ENCODE data around the gene ZNF227. TPM values are rescaled to one million over a fixed set of nuclear protein-coding genes. Genes with fewer than 3 reads are reported as not detected.

Gene ZNF227
- total and polyA plus RNA-seq, 9 of the 15 experiments (the other 6 are each of a cell fraction or from before 2014, with no cell fraction given): 3.0 to 15.1 (median 10.0) TPM

DNA sequence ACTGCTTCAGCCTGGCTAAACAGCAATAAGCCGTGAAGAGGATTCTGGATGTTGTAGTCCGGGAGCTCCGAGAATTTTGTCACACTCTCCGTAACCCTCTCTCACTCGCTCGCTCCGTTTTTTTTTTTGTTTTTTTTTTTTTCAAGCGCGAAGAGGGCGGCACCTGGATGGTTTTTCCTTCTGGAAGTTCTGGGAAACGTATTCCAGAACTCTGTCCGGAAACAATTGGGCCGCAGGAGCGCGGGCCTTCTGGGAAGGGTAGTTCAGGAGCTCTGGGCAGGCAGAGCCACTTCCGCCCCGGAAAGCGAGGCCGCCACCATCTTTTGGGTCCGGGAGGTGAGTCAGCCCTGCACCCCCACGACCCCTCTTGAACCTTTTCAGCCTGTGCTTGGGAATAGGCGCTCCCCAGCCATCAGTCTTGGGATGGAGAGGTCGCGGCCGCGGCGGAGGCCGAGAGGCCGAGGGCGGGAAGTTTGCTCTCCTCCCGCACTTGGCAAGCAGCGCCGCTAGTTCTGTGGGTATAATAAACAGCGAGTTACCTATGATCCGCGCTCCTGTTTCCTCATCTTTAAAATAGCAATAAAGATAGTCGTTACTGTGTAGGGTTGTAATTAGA, at the start of gene ZNF227 (continued):
- TF ChIP-seq TRIM24 (IDR thresholded peaks at IDR 0.05) (no peak; a peak in 1 of 4 replicates), DACH1 (IDR thresholded peaks at IDR 0.05; ENCODE audit: partially characterized antibody) (no peak), MCM2 (IDR thresholded peaks at IDR 0.05; ENCODE audit: low read depth) (no peak), NFXL1 (CRISPR knock-in tag; IDR thresholded peaks at IDR 0.05) (no peak), ZNF507 (tag; conservative IDR thresholded peaks at IDR 0.05) (no peak), FOXJ3 (CRISPR knock-in tag; IDR thresholded peaks at IDR 0.05) (no peak), ZEB2 (IDR thresholded peaks at IDR 0.05) (no peak), MYC (IDR thresholded peaks at IDR 0.05; ENCODE audit: low read depth, low read length) (peak; percentile 64), MYC (CRISPR knock-in tag; IDR thresholded peaks at IDR 0.05; ENCODE audit: borderline replicate concordance, low read depth) (peak; percentile 63), NR4A1 (CRISPR knock-in tag; IDR thresholded peaks at IDR 0.05) (no peak), NR4A1 (tag; IDR thresholded peaks at IDR 0.05) (no peak), USF2 (CRISPR knock-in tag; IDR thresholded peaks at IDR 0.05) (no peak), RNF2 (IDR thresholded peaks at IDR 0.05) (0 out of 2 replicates have a peak, but pooled peaks have one; percentile 13), ZNF12 (CRISPR knock-in tag; IDR thresholded peaks at IDR 0.05) (no peak), HNRNPL (IDR thresholded peaks at IDR 0.05; ENCODE audit: low read depth, low read length) (no peak), HLTF (IDR thresholded peaks at IDR 0.05) (no peak), ZNF184 (CRISPR knock-in tag; IDR thresholded peaks at IDR 0.05) (no peak), MTA3 (IDR thresholded peaks at IDR 0.05; ENCODE audit: borderline replicate concordance) (no peak), ZZZ3 (IDR thresholded peaks at IDR 0.05) (no peak), ZNF583 (CRISPR knock-in tag; IDR thresholded peaks at IDR 0.05) (no peak)
- TF ChIP-seq, protein P1, sequence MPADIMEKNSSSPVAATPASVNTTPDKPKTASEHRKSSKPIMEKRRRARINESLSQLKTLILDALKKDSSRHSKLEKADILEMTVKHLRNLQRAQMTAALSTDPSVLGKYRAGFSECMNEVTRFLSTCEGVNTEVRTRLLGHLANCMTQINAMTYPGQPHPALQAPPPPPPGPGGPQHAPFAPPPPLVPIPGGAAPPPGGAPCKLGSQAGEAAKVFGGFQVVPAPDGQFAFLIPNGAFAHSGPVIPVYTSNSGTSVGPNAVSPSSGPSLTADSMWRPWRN (IDR thresholded peaks at IDR 0.05; ENCODE audit: low read depth): no peak
- TF ChIP-seq, protein P2, sequence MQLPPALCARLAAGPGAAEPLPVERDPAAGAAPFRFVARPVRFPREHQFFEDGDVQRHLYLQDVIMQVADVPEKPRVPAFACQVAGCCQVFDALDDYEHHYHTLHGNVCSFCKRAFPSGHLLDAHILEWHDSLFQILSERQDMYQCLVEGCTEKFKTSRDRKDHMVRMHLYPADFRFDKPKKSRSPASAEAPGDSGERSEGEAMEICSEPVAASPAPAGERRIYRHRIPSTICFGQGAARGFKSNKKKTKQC (CRISPR knock-in tag; IDR thresholded peaks at IDR 0.05): no peak
- TF ChIP-seq, protein P3, sequence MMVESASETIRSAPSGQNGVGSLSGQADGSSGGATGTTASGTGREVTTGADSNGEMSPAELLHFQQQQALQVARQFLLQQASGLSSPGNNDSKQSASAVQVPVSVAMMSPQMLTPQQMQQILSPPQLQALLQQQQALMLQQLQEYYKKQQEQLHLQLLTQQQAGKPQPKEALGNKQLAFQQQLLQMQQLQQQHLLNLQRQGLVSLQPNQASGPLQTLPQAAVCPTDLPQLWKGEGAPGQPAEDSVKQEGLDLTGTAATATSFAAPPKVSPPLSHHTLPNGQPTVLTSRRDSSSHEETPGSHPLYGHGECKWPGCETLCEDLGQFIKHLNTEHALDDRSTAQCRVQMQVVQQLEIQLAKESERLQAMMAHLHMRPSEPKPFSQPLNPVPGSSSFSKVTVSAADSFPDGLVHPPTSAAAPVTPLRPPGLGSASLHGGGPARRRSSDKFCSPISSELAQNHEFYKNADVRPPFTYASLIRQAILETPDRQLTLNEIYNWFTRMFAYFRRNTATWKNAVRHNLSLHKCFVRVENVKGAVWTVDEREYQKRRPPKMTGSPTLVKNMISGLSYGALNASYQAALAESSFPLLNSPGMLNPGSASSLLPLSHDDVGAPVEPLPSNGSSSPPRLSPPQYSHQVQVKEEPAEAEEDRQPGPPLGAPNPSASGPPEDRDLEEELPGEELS (CRISPR knock-in tag; IDR thresholded peaks at IDR 0.05; ENCODE audit: borderline replicate concordance): no peak
- TF ChIP-seq, protein P4, sequence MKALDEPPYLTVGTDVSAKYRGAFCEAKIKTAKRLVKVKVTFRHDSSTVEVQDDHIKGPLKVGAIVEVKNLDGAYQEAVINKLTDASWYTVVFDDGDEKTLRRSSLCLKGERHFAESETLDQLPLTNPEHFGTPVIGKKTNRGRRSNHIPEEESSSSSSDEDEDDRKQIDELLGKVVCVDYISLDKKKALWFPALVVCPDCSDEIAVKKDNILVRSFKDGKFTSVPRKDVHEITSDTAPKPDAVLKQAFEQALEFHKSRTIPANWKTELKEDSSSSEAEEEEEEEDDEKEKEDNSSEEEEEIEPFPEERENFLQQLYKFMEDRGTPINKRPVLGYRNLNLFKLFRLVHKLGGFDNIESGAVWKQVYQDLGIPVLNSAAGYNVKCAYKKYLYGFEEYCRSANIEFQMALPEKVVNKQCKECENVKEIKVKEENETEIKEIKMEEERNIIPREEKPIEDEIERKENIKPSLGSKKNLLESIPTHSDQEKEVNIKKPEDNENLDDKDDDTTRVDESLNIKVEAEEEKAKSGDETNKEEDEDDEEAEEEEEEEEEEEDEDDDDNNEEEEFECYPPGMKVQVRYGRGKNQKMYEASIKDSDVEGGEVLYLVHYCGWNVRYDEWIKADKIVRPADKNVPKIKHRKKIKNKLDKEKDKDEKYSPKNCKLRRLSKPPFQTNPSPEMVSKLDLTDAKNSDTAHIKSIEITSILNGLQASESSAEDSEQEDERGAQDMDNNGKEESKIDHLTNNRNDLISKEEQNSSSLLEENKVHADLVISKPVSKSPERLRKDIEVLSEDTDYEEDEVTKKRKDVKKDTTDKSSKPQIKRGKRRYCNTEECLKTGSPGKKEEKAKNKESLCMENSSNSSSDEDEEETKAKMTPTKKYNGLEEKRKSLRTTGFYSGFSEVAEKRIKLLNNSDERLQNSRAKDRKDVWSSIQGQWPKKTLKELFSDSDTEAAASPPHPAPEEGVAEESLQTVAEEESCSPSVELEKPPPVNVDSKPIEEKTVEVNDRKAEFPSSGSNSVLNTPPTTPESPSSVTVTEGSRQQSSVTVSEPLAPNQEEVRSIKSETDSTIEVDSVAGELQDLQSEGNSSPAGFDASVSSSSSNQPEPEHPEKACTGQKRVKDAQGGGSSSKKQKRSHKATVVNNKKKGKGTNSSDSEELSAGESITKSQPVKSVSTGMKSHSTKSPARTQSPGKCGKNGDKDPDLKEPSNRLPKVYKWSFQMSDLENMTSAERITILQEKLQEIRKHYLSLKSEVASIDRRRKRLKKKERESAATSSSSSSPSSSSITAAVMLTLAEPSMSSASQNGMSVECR (CRISPR knock-in tag; IDR thresholded peaks at IDR 0.05): no peak
